ENCODE measurements around the gene HSP90AB1. TPM values are rescaled to one million over a fixed set of nuclear protein-coding genes. Genes with fewer than 3 reads are reported as not detected.

The HSP90AB1 gene
- total and polyA plus RNA-seq, 9 of the 15 experiments (the other 6 are each of a cell fraction or from before 2014, with no cell fraction given), result 1,780 to 3,358 (median 2,262) TPM

GRCh38 chr6:44225579-44226325, 21.1 kb upstream of the HSP90AB1 start (continued):
- TF ChIP-seq CC2D1A (IDR thresholded peaks at IDR 0.05) (peak; percentile 92; the same call in 1 of the 2 replicates), BRD9 (IDR thresholded peaks at IDR 0.05; ENCODE audit: low read depth, partially characterized antibody) (no peak), ZEB2 (IDR thresholded peaks at IDR 0.05) (peak; percentile 96), ZBTB11 (CRISPR knock-in tag; IDR thresholded peaks at IDR 0.05) (peak in 1 of 3 experiments; percentile 81; a peak in 2 of 6 replicates), ZNF12 (CRISPR knock-in tag; IDR thresholded peaks at IDR 0.05) (0 out of 2 replicates have a peak, but pooled peaks have one; percentile 51), GABPB1 (CRISPR knock-in tag; IDR thresholded peaks at IDR 0.05) (peak; percentile 45; the same call in 1 of the 2 replicates), REST (IDR thresholded peaks at IDR 0.05; ENCODE audit: borderline replicate concordance) (peak; percentile 14; the same call in 1 of the 2 replicates), REST (CRISPR knock-in tag; IDR thresholded peaks at IDR 0.05; ENCODE audit: low read depth) (no peak), ELF4 (CRISPR knock-in tag; IDR thresholded peaks at IDR 0.05) (0 out of 2 replicates have a peak, but pooled peaks have one; percentile 31), POLR2AphosphoS5 (IDR thresholded peaks at IDR 0.05; ENCODE audit: control insufficient read depth, insufficient read depth, low read depth, low read length) (peak; percentile 98), ID3 (CRISPR knock-in tag; IDR thresholded peaks at IDR 0.05) (no peak), ID3 (tag; IDR thresholded peaks at IDR 0.05) (peak; percentile 45; the same call in 1 of the 2 replicates), ATF3 (IDR thresholded peaks at IDR 0.05) (no peak), ATF3 (CRISPR knock-in tag; conservative IDR thresholded peaks at IDR 0.05) (no peak)

Measured in K562 (cell line).